Loucy (cell line): ENCODE data around the gene CHRM3.

Experiments
- H2AFZ ChIP-seq: fragments of 200-600 bp; sonication (generic); 2 replicates; pipeline ENCODE4 v1.6.0; 2016; ENCODE audit warnings: antibody characterized with exemption, mild to moderate bottlenecking, low read length, moderate library complexity
- H3F3A ChIP-seq: fragments of 200-600 bp; 2 replicates; pipeline ENCODE4 v1.6.0; 2016; ENCODE audit warnings: antibody characterized with exemption, low read depth, mild to moderate bottlenecking
- H3K27me3 ChIP-seq: fragments of 200-600 bp; sonication (generic); 2 replicates; pipeline ENCODE4 v1.6.1; 2014; ENCODE audit warnings: low read length, mild to moderate bottlenecking; ENCODE audit not compliant: insufficient read depth, poor library complexity, severe bottlenecking
- H3K36me3 ChIP-seq: fragments of 200-600 bp; sonication (generic); 2 replicates; pipeline ENCODE4 v1.6.1; 2016; ENCODE audit warnings: low read length; ENCODE audit not compliant: insufficient read depth
- H3K4me1 ChIP-seq: fragments of 200-600 bp; sonication (generic); 2 replicates; pipeline ENCODE4 v1.5.1; 2014; ENCODE audit warnings: low read length, mild to moderate bottlenecking; ENCODE audit not compliant: insufficient read depth, poor library complexity, severe bottlenecking
- H3K4me2 ChIP-seq: fragments of 200-600 bp; sonication (generic); 2 replicates; pipeline ENCODE4 v1.6.0; 2014; ENCODE audit warnings: antibody characterized with exemption, low read length, low read depth, mild to moderate bottlenecking; ENCODE audit not compliant: poor library complexity, severe bottlenecking
- H3K4me3 ChIP-seq: fragments of 200-600 bp; sonication (generic); 2 replicates; pipeline ENCODE4 v1.5.1; 2014; ENCODE audit warnings: low read length, mild to moderate bottlenecking, mixed read lengths; ENCODE audit not compliant: poor library complexity, severe bottlenecking
- H3K79me2 ChIP-seq: fragments of 200-600 bp; sonication (generic); 2 replicates; pipeline ENCODE4 v1.6.1; 2014; ENCODE audit warnings: low read length; ENCODE audit not compliant: insufficient read depth
- H3K9ac ChIP-seq: fragments of 200-600 bp; sonication (generic); 2 replicates; pipeline ENCODE4 v1.6.0; 2014; ENCODE audit warnings: mild to moderate bottlenecking, low read depth, low read length, moderate library complexity; ENCODE audit not compliant: poor library complexity, severe bottlenecking
- H3K9me2 ChIP-seq: fragments of 200-600 bp; sonication (generic); replicated peaks from 2 replicates; pipeline ENCODE4 v1.6.1; 2016; ENCODE audit warnings: low read depth, low read length, mixed read lengths
- H3K9me3 ChIP-seq: fragments of 200-600 bp; sonication (generic); 2 replicates; pipeline ENCODE4 v1.6.1; 2014; ENCODE audit warnings: mild to moderate bottlenecking, antibody characterized with exemption, low read length, low read depth; ENCODE audit not compliant: insufficient read depth
- H4K20me1 ChIP-seq: fragments of 200-600 bp; sonication (generic); 2 replicates; pipeline ENCODE4 v1.6.0; 2014; ENCODE audit warnings: antibody characterized with exemption, low read length, mild to moderate bottlenecking; ENCODE audit not compliant: insufficient read depth, poor library complexity, severe bottlenecking
- EZH2phosphoT487 ChIP-seq: fragments of 200-600 bp; IDR thresholded peaks from 2 replicates; pipeline ENCODE4 v1.6.1; 2018; ENCODE audit warnings: antibody characterized with exemption, mild to moderate bottlenecking, moderate library complexity, borderline replicate concordance
- TF ChIP-seq, protein P1 (sequence below): fragments of 200-600 bp; sonication (generic); conservative IDR thresholded peaks from 2 replicates; pipeline ENCODE4 v1.5.1; 2014; ENCODE audit warnings: mild to moderate bottlenecking, antibody characterized with exemption, low read length

CHRM3 gene

DNA sequence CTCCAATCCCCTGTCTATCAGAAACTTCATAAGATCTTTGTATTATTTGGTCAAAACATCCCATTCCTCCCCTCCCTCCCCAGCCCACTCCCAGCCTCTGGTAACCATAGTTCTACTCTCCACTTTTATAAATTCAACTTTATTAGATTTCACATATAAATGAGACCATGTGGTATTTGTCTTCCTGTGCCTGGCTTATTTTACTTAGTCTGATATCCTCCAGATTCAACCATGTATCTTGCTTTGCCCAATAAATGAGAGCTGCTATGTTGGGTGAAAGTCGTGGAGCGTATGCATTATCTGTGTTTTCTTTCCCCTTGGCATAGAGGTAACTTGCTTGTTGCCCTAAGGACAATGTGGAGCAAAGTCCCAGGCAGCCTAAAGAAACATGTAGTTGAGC lies 28.5 kb upstream of the CHRM3 start:
- H3K36me3 ChIP-seq, result no peaks in the 10 kb centered on the region
- H3F3A ChIP-seq, result no peaks in the 10 kb centered on the region
- no peak overlapping the region for H2AFZ ChIP-seq
- TF ChIP-seq, protein P1, sequence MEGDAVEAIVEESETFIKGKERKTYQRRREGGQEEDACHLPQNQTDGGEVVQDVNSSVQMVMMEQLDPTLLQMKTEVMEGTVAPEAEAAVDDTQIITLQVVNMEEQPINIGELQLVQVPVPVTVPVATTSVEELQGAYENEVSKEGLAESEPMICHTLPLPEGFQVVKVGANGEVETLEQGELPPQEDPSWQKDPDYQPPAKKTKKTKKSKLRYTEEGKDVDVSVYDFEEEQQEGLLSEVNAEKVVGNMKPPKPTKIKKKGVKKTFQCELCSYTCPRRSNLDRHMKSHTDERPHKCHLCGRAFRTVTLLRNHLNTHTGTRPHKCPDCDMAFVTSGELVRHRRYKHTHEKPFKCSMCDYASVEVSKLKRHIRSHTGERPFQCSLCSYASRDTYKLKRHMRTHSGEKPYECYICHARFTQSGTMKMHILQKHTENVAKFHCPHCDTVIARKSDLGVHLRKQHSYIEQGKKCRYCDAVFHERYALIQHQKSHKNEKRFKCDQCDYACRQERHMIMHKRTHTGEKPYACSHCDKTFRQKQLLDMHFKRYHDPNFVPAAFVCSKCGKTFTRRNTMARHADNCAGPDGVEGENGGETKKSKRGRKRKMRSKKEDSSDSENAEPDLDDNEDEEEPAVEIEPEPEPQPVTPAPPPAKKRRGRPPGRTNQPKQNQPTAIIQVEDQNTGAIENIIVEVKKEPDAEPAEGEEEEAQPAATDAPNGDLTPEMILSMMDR, result no peak
- TF ChIP-seq EZH2phosphoT487, result no peak
- no peak overlapping the region for H3K4me2 ChIP-seq
- H3K9ac ChIP-seq, result no peak overlapping the region
- H4K20me1 ChIP-seq, result no peaks in the 10 kb centered on the region
- H3K9me2 ChIP-seq, result no peaks in the 10 kb centered on the region
- no peak overlapping the region for H3K4me3 ChIP-seq
- H3K4me1 ChIP-seq, result no peaks in the 10 kb centered on the region
- H3K79me2 ChIP-seq, result no peaks in the 10 kb centered on the region
- H3K27me3 ChIP-seq, result no peaks in the 10 kb centered on the region
- no peaks in the 10 kb centered on the region for H3K9me3 ChIP-seq

DNA sequence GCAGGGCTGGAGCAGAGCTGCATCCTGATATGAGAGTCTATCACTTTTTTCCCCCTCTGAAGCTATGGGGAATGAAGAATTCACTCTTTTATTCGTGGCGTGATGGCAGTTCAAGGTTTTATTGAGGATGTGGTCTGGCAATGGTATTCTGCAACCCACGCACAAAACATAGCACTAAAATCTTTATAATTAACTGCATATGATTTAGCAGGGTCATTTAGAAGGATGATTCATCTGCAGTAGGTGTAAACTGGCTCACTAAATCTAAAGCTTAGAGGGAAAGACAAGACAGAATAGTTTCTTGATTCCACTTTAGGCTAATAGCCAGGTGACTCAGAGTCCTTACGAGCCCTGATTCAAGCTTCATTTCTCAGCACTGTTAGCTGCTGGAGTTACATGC lies 25.0 kb upstream of the CHRM3 start:
- Histone ChIP-seq H2AFZ (no peak overlapping the region), H3K9me2 (no peaks in the 10 kb centered on the region), H3K4me3 (no peak overlapping the region), H3F3A (no peaks in the 10 kb centered on the region), H3K79me2 (no peaks in the 10 kb centered on the region), H3K36me3 (no peaks in the 10 kb centered on the region), H3K4me1 (no peaks in the 10 kb centered on the region), H3K27me3 (no peaks in the 10 kb centered on the region), H3K9me3 (no peaks in the 10 kb centered on the region), H3K4me2 (no peak overlapping the region), H4K20me1 (no peaks in the 10 kb centered on the region), H3K9ac (no peak overlapping the region)
- no peak for TF ChIP-seq EZH2phosphoT487
- TF ChIP-seq, protein P1, result no peak

DNA sequence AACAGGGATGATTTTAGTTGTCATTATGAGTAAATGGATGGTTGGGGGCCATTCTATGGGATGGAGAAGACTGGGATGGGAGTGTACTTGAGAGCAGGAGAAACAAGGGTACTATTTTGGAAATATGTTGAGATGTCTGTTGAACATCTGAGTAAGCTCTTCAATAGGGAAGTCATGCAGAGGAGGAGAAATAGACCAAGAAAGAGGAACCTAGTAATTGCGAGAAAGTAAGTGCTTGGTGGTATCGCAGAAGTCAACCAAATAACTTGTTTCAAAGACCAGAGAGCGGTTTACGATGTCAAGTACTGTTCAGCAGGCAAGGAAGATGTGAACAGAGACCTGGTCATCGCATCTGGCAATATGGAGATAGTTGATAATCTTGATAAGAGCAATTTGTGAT lies 22.4 kb upstream of the CHRM3 start:
- Histone ChIP-seq H3K4me3 (no peak overlapping the region), H3K9me2 (no peaks in the 10 kb centered on the region), H3F3A (no peaks in the 10 kb centered on the region), H3K4me2 (no peak overlapping the region), H3K36me3 (no peaks in the 10 kb centered on the region), H2AFZ (no peak overlapping the region), H3K27me3 (no peaks in the 10 kb centered on the region), H3K9ac (no peak overlapping the region), H3K9me3 (no peaks in the 10 kb centered on the region), H3K79me2 (no peaks in the 10 kb centered on the region), H3K4me1 (no peaks in the 10 kb centered on the region), H4K20me1 (no peaks in the 10 kb centered on the region)
- TF ChIP-seq, protein P1, result no peak
- no peak for TF ChIP-seq EZH2phosphoT487
